ENCODE measurements around the gene NSG1.

The NSG1 gene

GRCh38 chr4:4423706-4424498 lies 37.0 kb downstream of the NSG1 start:
- no peak overlapping the region for H3K9ac ChIP-seq (ENCODE audit: low read length)
- peaks cover 19% of the 10 kb centered on the region for H3K36me3 ChIP-seq (ENCODE audit: control insufficient read depth, low read depth, low read length)
- peaks cover 47% of the 10 kb centered on the region for H3K4me1 ChIP-seq (ENCODE audit: control insufficient read depth, low read depth, low read length)
- no peaks in the 10 kb centered on the region for H3K27me3 ChIP-seq (ENCODE audit: control insufficient read depth, insufficient read depth, low read length)
- H3K9me3 ChIP-seq (ENCODE audit: control insufficient read depth, low read depth, low read length) = no peaks in the 10 kb centered on the region
- no peak overlapping the region for H3K27ac ChIP-seq (ENCODE audit: low read length)
- no peak overlapping the region for H3K4me3 ChIP-seq (ENCODE audit: low read length)

- no peaks in the 10 kb centered on the region for H3K27me3 ChIP-seq (ENCODE audit: control insufficient read depth, insufficient read depth, low read length)
- H3K4me1 ChIP-seq (ENCODE audit: control insufficient read depth, low read depth, low read length) = peaks cover 47% of the 10 kb centered on the region
- no peak overlapping the region for H3K9ac ChIP-seq (ENCODE audit: low read length)
- peaks cover 12% of the 10 kb centered on the region for H3K36me3 ChIP-seq (ENCODE audit: control insufficient read depth, low read depth, low read length)
- no peak overlapping the region for H3K4me3 ChIP-seq (ENCODE audit: low read length)
- no peaks in the 10 kb centered on the region for H3K9me3 ChIP-seq (ENCODE audit: control insufficient read depth, low read depth, low read length)
- H3K27ac ChIP-seq (ENCODE audit: low read length) = no peak overlapping the region
These were observed 37.7 kb downstream of the NSG1 start for GRCh38 chr4:4424499-4425115.

GRCh38 chr4:4425119-4425690 lies 38.3 kb downstream of the NSG1 start:
- Histone ChIP-seq H3K9me3 (ENCODE audit: control insufficient read depth, low read depth, low read length) (no peaks in the 10 kb centered on the region), H3K27me3 (ENCODE audit: control insufficient read depth, insufficient read depth, low read length) (no peaks in the 10 kb centered on the region), H3K4me1 (ENCODE audit: control insufficient read depth, low read depth, low read length) (peaks cover 47% of the 10 kb centered on the region), H3K36me3 (ENCODE audit: control insufficient read depth, low read depth, low read length) (peaks cover 6% of the 10 kb centered on the region), H3K27ac (ENCODE audit: low read length) (no peak overlapping the region), H3K4me3 (ENCODE audit: low read length) (no peak overlapping the region), H3K9ac (ENCODE audit: low read length) (no peak overlapping the region)

GRCh38 chr4:4425696-4426095 lies 38.8 kb downstream of the NSG1 start:
- H3K9me3 ChIP-seq (ENCODE audit: control insufficient read depth, low read depth, low read length) = no peaks in the 10 kb centered on the region
- no peak overlapping the region for H3K27ac ChIP-seq (ENCODE audit: low read length)
- peaks cover 48% of the 10 kb centered on the region for H3K4me1 ChIP-seq (ENCODE audit: control insufficient read depth, low read depth, low read length)
- no peaks in the 10 kb centered on the region for H3K27me3 ChIP-seq (ENCODE audit: control insufficient read depth, insufficient read depth, low read length)
- no peak overlapping the region for H3K4me3 ChIP-seq (ENCODE audit: low read length)
- H3K9ac ChIP-seq (ENCODE audit: low read length) = no peak overlapping the region
- H3K36me3 ChIP-seq (ENCODE audit: control insufficient read depth, low read depth, low read length) = peaks cover 1% of the 10 kb centered on the region

GRCh38 chr4:4426511-4427120 lies 39.7 kb downstream of the NSG1 start:
- Histone ChIP-seq H3K4me3 (ENCODE audit: low read length) (no peak overlapping the region), H3K9me3 (ENCODE audit: control insufficient read depth, low read depth, low read length) (no peaks in the 10 kb centered on the region), H3K9ac (ENCODE audit: low read length) (no peak overlapping the region), H3K27me3 (ENCODE audit: control insufficient read depth, insufficient read depth, low read length) (no peaks in the 10 kb centered on the region), H3K4me1 (ENCODE audit: control insufficient read depth, low read depth, low read length) (peaks cover 51% of the 10 kb centered on the region), H3K36me3 (ENCODE audit: control insufficient read depth, low read depth, low read length) (no peaks in the 10 kb centered on the region), H3K27ac (ENCODE audit: low read length) (no peak overlapping the region)

GRCh38 chr4:4427121-4427870 lies 40.4 kb downstream of the NSG1 start:
- Histone ChIP-seq H3K36me3 (ENCODE audit: control insufficient read depth, low read depth, low read length) (no peaks in the 10 kb centered on the region), H3K27ac (ENCODE audit: low read length) (no peak overlapping the region), H3K9me3 (ENCODE audit: control insufficient read depth, low read depth, low read length) (no peaks in the 10 kb centered on the region), H3K4me3 (ENCODE audit: low read length) (peak overlapping the region; percentile 12), H3K9ac (ENCODE audit: low read length) (no peak overlapping the region), H3K4me1 (ENCODE audit: control insufficient read depth, low read depth, low read length) (peaks cover 51% of the 10 kb centered on the region), H3K27me3 (ENCODE audit: control insufficient read depth, insufficient read depth, low read length) (no peaks in the 10 kb centered on the region)

GRCh38 chr4:4427886-4428285 lies 41.0 kb downstream of the NSG1 start:
- Histone ChIP-seq H3K4me1 (ENCODE audit: control insufficient read depth, low read depth, low read length) (peaks cover 49% of the 10 kb centered on the region), H3K27me3 (ENCODE audit: control insufficient read depth, insufficient read depth, low read length) (no peaks in the 10 kb centered on the region), H3K27ac (ENCODE audit: low read length) (no peak overlapping the region), H3K4me3 (ENCODE audit: low read length) (no peak overlapping the region), H3K36me3 (ENCODE audit: control insufficient read depth, low read depth, low read length) (no peaks in the 10 kb centered on the region), H3K9ac (ENCODE audit: low read length) (no peak overlapping the region), H3K9me3 (ENCODE audit: control insufficient read depth, low read depth, low read length) (no peaks in the 10 kb centered on the region)

GRCh38 chr4:4428966-4429875 lies 42.3 kb downstream of the NSG1 start:
- H3K27me3 ChIP-seq (ENCODE audit: control insufficient read depth, insufficient read depth, low read length) = no peaks in the 10 kb centered on the region
- H3K9ac ChIP-seq (ENCODE audit: low read length) = no peak overlapping the region
- peaks cover 35% of the 10 kb centered on the region for H3K4me1 ChIP-seq (ENCODE audit: control insufficient read depth, low read depth, low read length)
- no peaks in the 10 kb centered on the region for H3K36me3 ChIP-seq (ENCODE audit: control insufficient read depth, low read depth, low read length)
- H3K9me3 ChIP-seq (ENCODE audit: control insufficient read depth, low read depth, low read length) = no peaks in the 10 kb centered on the region
- H3K4me3 ChIP-seq (ENCODE audit: low read length) = no peak overlapping the region
- H3K27ac ChIP-seq (ENCODE audit: low read length) = no peak overlapping the region

- no peaks in the 10 kb centered on the region for H3K9me3 ChIP-seq (ENCODE audit: control insufficient read depth, low read depth, low read length)
- no peaks in the 10 kb centered on the region for H3K27me3 ChIP-seq (ENCODE audit: control insufficient read depth, insufficient read depth, low read length)
- H3K9ac ChIP-seq (ENCODE audit: low read length) = no peak overlapping the region
- no peak overlapping the region for H3K4me3 ChIP-seq (ENCODE audit: low read length)
- no peaks in the 10 kb centered on the region for H3K36me3 ChIP-seq (ENCODE audit: control insufficient read depth, low read depth, low read length)
- H3K27ac ChIP-seq (ENCODE audit: low read length) = no peak overlapping the region
- peaks cover 26% of the 10 kb centered on the region for H3K4me1 ChIP-seq (ENCODE audit: control insufficient read depth, low read depth, low read length)
These were observed 43.7 kb downstream of the NSG1 start for GRCh38 chr4:4430492-4431195.

All from iPS-18a (cell line).